HG03378 (cell line): ENCODE data around the gene CCDC28A.

Experiments
- ATAC-seq: cut with Tn5 transposase; IDR thresholded peaks from one replicate; pipeline ENCODE4 v1.9.1; 2021; ENCODE audit warnings: mild to moderate bottlenecking, moderate library complexity; ENCODE audit not compliant: unreplicated experiment

CCDC28A gene

GRCh38 chr6:138833816-138834539 lies 60.4 kb downstream of the CCDC28A start:
- no peak for ATAC-seq

DNA sequence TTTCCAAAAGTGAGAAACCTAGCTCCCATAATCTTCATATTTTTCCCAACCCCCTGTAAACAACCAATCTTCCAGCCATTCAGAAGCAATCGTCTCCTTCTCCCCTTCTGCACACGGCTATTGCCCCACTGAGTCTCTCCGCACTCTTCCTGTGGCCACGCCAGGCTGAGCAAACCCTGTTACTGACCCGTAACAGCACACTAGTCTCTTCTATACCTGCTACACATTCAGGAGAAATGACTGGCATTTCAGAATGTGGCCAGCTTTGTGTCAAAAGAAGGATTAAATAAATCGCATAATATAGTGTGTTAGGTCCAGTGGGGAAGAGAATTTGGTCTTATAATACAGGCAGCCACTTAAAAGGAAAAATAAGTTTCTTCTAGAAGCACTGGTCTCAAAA lies 63.7 kb downstream of the CCDC28A start:
- ATAC-seq = no peak
